Keratinocyte (primary cell): ENCODE results near the gene CHST8. TPM values are rescaled to one million over a fixed set of nuclear protein-coding genes. Genes with fewer than 3 reads are reported as not detected.

Experiments
- DNase-seq: peaks from one replicate; pipeline ENCODE4 v3.0.0-alpha.2; 2011; ENCODE audit warnings: low read depth, missing footprints, low spot score
- FAIRE-seq: peaks from 2 replicates; lab custom pipeline; 2011; peaks lifted over from hg19 to GRCh38; lab: Jason Lieb, UNC
- H2AFZ ChIP-seq: 2 replicates; pipeline ENCODE4 v1.6.0; 2012; ENCODE audit warnings: low read length, control low read depth, inconsistent platforms; ENCODE audit not compliant: control insufficient read depth
- H3K27ac ChIP-seq: 2 replicates; pipeline ENCODE4 v1.5.1; 2011; ENCODE audit warnings: low read length; ENCODE audit not compliant: control insufficient read depth, insufficient read depth
- H3K27me3 ChIP-seq: 3 replicates; pipeline ENCODE4 v1.6.0; 2011; ENCODE audit warnings: low read length; ENCODE audit not compliant: control insufficient read depth, insufficient read depth; ENCODE audit errors: extremely low read depth
- H3K36me3 ChIP-seq, 2 experiments: 2 replicates in 1 of 2; 3 replicates in 1 of 2; pipeline ENCODE4 v1.5.1; 2011; ENCODE audit warnings: low read length in 2 of 2, mild to moderate bottlenecking in 1 of 2; ENCODE audit not compliant: control insufficient read depth in 2 of 2, insufficient read depth in 2 of 2; ENCODE audit errors: extremely low read depth in 1 of 2
- H3K4me1 ChIP-seq: 3 replicates; pipeline ENCODE4 v1.5.1; 2011; ENCODE audit warnings: low read length; ENCODE audit not compliant: control insufficient read depth, insufficient read depth; ENCODE audit errors: extremely low read depth
- H3K4me2 ChIP-seq: 3 replicates; pipeline ENCODE4 v1.6.0; 2011; ENCODE audit warnings: low read depth, low read length; ENCODE audit not compliant: control insufficient read depth, insufficient read depth; ENCODE audit errors: extremely low read depth
- H3K4me3 ChIP-seq, 3 experiments: fragments of 200-600 bp in 1 of 3; sonication (generic) in 1 of 3; 2 replicates in 2 of 3; 3 replicates in 1 of 3; pipeline ENCODE4 v1.5.1; 2011 to 2016; ENCODE audit warnings: low read length in 3 of 3, mild to moderate bottlenecking in 3 of 3, control low read depth in 2 of 3, inconsistent platforms in 1 of 3, low read depth in 1 of 3, mixed read lengths in 1 of 3, mixed run types in 1 of 3, moderate library complexity in 1 of 3; ENCODE audit not compliant: control insufficient read depth in 2 of 3, insufficient read depth in 2 of 3; ENCODE audit errors: extremely low read depth in 1 of 3
- H3K79me2 ChIP-seq: 2 replicates; pipeline ENCODE4 v1.6.0; 2012; ENCODE audit warnings: low read length; ENCODE audit not compliant: control insufficient read depth, insufficient read depth
- H3K9ac ChIP-seq: 3 replicates; pipeline ENCODE4 v1.6.0; 2011; ENCODE audit warnings: low read length; ENCODE audit not compliant: control insufficient read depth, insufficient read depth; ENCODE audit errors: extremely low read depth
- H3K9me1 ChIP-seq: 3 replicates; pipeline ENCODE4 v1.6.0; 2011; ENCODE audit warnings: low read length; ENCODE audit not compliant: control insufficient read depth, insufficient read depth; ENCODE audit errors: extremely low read depth
- H3K9me3 ChIP-seq: 2 replicates; pipeline ENCODE4 v1.5.1; 2012; ENCODE audit warnings: low read depth, low read length; ENCODE audit not compliant: control insufficient read depth
- H4K20me1 ChIP-seq: 3 replicates; pipeline ENCODE4 v1.6.0; 2011; ENCODE audit warnings: low read length; ENCODE audit not compliant: control insufficient read depth, insufficient read depth; ENCODE audit errors: extremely low read depth
- CTCF ChIP-seq, 3 experiments: IDR thresholded peaks in 1 of 3; conservative IDR thresholded peaks in 1 of 3; optimal IDR thresholded peaks in 1 of 3; 2 replicates in 2 of 3; 3 replicates in 1 of 3; pipeline versions ENCODE3 to v1.5.1; 2011; ENCODE audit warnings: low read length in 3 of 3, mild to moderate bottlenecking in 3 of 3, moderate library complexity in 2 of 3, control low read depth in 1 of 3, inconsistent platforms in 1 of 3; ENCODE audit not compliant: insufficient read depth in 2 of 3; ENCODE audit errors: extremely low read depth in 1 of 3
- EZH2 ChIP-seq: IDR thresholded peaks from one replicate; pipeline ENCODE4 v1.6.1; 2012; ENCODE audit warnings: inconsistent platforms, mild to moderate bottlenecking, low read length, moderate library complexity
- dilution Hi-C: fragments of 300-500 bp; cut with MboI; formaldehyde crosslinking; loops from one replicate; pipeline ENCODE4 v1.7.0; 2020; ENCODE audit warnings: low sequenced_read_pairs; ENCODE audit not compliant: extremely low pct_ligation_motif_present
- polyA plus RNA-seq, 5 experiments: library from polyadenylated mRNA; depleted of rRNA in 3 of 5; stranded (reverse) in 3 of 5; stranded (forward) in 1 of 5; unstranded in 1 of 5; fragments of >200 nt; gene quantifications; 1 replicate in 1 of 5; 2 replicates in 3 of 5; 3 replicates in 1 of 5; pipeline versions ENCODE4 v1.2.1 to v1.2.3, GENCODE V29; 2011 to 2012; ENCODE audit warnings: missing spikeins in 2 of 5, low read depth in 1 of 5, low replicate concordance in 1 of 5

Gene CHST8
- polyA plus RNA-seq, 1 donor (not counting 4 experiments of a cell fraction or from before 2014, with no cell fraction given): not detected

GRCh38 chr19:33640773-33641172, 19.0 kb downstream of the CHST8 start:
- Histone ChIP-seq H3K9me1 (no peaks in the 10 kb centered on the region), H3K27ac (no peak overlapping the region), H4K20me1 (no peaks in the 10 kb centered on the region), H3K4me1 (no peaks in the 10 kb centered on the region), H3K4me3 (no peak overlapping the region), H3K4me2 (no peak overlapping the region), H2AFZ (no peak overlapping the region), H3K9ac (no peak overlapping the region), H3K9me3 (no peaks in the 10 kb centered on the region), H3K79me2 (no peaks in the 10 kb centered on the region), H3K36me3 (no peaks in the 10 kb centered on the region), H3K27me3 (peaks cover 6% of the 10 kb centered on the region)
- dilution Hi-C loops: no loop called here
- DNase-seq (no peak), FAIRE-seq (no peak)
- no peak for TF ChIP-seq EZH2
- TF ChIP-seq CTCF (optimal IDR thresholded peaks at IDR 0.05 in 1 of 3, IDR thresholded peaks at IDR 0.05 in 1 of 3, conservative IDR thresholded peaks at IDR 0.05 in 1 of 3; ENCODE audit: extremely low read depth in 1 of 3, insufficient read depth in 2 of 3, low read length in 3 of 3): no peak

- Histone ChIP-seq H3K27ac (no peak overlapping the region), H3K9me1 (no peaks in the 10 kb centered on the region), H3K79me2 (no peaks in the 10 kb centered on the region), H3K36me3 (no peaks in the 10 kb centered on the region), H2AFZ (no peak overlapping the region), H3K4me1 (no peaks in the 10 kb centered on the region), H3K4me2 (no peak overlapping the region), H3K9ac (no peak overlapping the region), H3K9me3 (no peaks in the 10 kb centered on the region), H3K27me3 (peaks cover 6% of the 10 kb centered on the region), H3K4me3 (no peak overlapping the region), H4K20me1 (no peaks in the 10 kb centered on the region)
- TF ChIP-seq CTCF (optimal IDR thresholded peaks at IDR 0.05 in 1 of 3, IDR thresholded peaks at IDR 0.05 in 1 of 3, conservative IDR thresholded peaks at IDR 0.05 in 1 of 3; ENCODE audit: extremely low read depth in 1 of 3, insufficient read depth in 2 of 3, low read length in 3 of 3) (no peak), EZH2 (no peak)
- DNase-seq: no peak
- dilution Hi-C loops: no loop called here
- FAIRE-seq: no peak
Observed at GRCh38 chr19:33641261-33641660, 19.5 kb downstream of the CHST8 start.
